ENCODE data around the gene HEPACAM2. TPM values are rescaled to one million over a fixed set of nuclear protein-coding genes. Genes with fewer than 3 reads are reported as not detected.

HEPACAM2 gene
- total RNA-seq, 1 experiment from 2014 or later: not detected

- no peak for DNase-seq (ENCODE audit: extremely low read depth, low read depth)
These were observed 22.8 kb downstream of the HEPACAM2 start for GRCh38 chr7:93203496-93203895.

DNA sequence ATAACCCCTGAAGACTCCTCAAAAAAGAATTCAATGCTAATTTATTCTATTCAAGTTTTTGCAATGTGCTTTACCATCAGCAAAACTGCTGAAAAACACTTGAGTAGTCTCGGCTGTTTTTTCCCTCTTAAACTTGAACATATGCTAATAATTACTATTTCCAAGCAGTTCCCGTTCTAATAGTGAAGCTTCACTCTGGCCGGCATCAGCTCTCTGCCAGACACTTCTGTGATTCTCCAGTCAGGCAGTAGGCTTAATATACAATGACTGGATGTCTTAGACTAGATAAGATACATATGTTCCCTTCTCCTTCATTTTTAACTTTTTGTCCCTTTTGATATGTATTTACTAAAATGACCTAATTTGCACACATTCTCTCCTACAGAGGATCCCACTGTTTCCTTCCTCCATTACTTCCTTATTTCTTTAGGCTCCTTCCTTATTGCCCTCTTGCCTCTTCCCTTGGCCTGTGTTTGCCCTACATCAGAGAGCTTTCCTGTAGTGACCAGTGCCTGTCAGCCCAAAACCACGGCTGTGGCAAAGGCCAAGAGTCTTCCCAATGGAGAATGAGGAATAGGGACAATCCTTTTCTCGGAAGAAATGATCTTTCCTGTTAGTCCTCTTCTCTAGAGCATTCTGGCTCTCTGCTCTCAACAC, 23.5 kb downstream of the HEPACAM2 start:
- DNase-seq (ENCODE audit: extremely low read depth, low read depth): no peak

GRCh38 chr7:93198472-93198871, 27.8 kb downstream of the HEPACAM2 start:
- DNase-seq (ENCODE audit: extremely low read depth, low read depth): no peak

DNA sequence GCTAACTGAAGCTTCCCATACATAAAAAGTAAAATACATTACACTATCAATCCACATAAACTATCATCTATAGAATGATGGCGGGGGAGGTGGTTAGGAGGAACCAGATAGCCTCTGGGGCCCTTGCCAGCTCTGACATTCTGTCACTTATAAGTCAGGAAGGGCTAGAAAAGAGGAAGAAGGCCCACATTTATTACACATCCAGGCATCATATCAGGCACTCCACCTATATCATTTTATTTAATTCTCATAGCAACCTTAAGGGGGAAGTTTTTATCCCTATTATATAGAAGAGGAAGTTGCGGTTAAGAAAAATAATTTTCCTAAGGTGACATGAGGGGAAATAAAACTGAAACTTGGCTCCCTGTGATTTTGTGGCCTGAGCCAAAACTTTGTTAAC, 29.9 kb downstream of the HEPACAM2 start:
- DNase-seq (ENCODE audit: extremely low read depth, low read depth): no peak

- no peak for DNase-seq (ENCODE audit: extremely low read depth, low read depth)
These were observed 31.9 kb downstream of the HEPACAM2 start for GRCh38 chr7:93194386-93194785.

- no peak for DNase-seq (ENCODE audit: extremely low read depth, low read depth)
These were observed 37.2 kb downstream of the HEPACAM2 start for GRCh38 chr7:93188870-93189634.

- DNase-seq (ENCODE audit: extremely low read depth, low read depth): no peak
These were observed 40.8 kb downstream of the HEPACAM2 start for GRCh38 chr7:93185303-93186027.

DNA sequence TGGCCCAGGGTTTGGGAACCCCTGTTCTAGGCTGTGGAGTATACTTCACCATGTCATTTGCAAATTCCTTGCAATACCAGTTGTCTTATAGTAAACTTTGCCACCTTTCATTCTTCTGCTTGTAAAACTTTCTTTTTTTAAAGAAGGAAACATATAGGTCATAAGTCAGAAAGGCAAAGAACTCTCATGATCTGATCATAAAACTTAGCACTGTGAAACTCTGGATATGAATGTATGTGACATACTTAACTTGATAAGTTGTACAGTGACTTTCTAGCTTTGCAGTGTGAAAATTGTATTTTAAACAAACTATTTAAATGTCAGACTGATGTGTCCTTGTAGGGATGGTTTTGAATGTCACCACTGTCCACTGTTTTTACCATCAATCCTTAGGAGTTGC, 47.1 kb downstream of the HEPACAM2 start:
- DNase-seq (ENCODE audit: extremely low read depth, low read depth): no peak

DNA sequence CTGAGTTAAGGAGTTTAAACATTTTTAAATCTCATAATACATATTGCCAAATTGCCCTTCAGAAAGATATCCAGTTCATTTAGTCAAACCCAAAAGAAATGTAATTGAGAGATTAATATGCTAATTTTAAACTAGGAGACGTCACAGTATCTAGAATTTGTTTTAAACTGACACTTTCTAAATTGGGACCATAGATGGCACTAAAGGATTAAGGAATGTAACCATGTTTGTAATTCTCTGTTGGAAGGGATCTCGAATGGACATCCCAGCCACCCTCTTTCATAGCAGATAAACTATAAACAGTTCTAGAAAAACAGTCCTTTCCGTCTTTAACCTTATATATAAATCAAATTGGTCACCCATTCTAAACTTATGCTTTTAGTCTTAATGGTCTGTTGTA, 48.1 kb downstream of the HEPACAM2 start:
- no peak for DNase-seq (ENCODE audit: extremely low read depth, low read depth)

DNA sequence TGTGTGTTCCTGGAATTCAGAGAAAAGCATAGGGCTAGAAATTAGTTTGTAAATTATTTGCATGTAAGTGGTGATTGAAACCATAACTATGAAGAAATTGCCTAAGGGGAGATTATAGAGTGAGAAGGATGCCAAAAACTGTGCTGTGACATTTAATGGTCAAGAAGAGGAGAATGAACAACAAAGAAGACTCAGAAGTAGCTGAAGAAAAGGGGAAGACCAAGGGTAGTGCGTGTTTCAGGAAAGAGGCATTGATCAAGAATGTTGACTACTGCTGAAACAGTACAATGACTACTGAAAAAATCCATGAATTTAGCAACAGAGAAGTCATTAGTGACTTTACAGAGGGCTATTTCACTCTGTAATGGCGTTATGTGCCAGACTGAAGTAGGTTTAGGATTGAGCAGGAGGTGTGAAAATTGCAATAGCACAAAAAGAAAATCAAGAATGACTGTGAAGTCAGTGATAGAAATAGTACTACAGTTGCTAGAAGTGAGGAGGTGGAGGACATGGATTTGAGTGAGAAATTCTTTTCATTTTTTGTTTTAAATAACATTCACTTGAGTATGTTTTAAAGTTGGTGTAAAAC, 49.2 kb downstream of the HEPACAM2 start:
- no peak for DNase-seq (ENCODE audit: extremely low read depth, low read depth)

DNA sequence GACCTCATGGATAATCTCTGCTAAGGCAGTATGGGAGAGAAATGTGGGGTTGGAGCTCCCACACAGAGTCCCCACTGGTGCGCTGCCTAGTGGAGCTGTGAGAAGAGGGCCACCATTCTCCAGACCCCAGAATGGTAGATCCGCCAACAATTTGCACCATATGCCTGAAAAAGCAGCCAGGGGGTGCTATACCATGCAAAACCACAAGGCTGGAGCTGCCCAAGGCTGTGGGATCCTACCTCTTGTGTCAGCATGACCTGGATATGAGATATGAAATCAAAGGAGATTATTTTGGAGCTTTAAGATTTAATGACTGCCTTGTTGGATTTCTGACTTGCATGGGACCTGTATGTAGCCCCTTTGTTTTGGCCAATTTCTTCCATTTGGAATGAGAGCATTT, 51.0 kb downstream of the HEPACAM2 start:
- DNase-seq (ENCODE audit: extremely low read depth, low read depth): no peak

DNA sequence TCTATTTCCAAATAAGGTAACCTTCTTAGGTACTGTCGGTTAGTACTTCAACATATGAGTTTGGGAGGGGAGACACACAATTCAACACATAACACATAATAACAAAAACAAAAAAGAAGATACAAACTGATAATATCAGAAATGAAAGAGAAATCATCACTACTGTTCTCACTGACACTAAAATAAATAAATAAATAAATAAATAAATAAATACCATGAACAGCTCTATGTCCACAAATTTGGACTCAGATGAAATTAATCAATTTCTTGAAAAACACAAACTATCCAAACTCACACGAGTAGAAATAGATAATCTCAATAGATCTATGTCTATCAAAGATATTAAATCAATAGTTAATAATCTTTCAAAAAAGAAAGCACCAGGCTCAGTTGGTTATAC, 53.6 kb downstream of the HEPACAM2 start:
- no peak for DNase-seq (ENCODE audit: extremely low read depth, low read depth)

DNA sequence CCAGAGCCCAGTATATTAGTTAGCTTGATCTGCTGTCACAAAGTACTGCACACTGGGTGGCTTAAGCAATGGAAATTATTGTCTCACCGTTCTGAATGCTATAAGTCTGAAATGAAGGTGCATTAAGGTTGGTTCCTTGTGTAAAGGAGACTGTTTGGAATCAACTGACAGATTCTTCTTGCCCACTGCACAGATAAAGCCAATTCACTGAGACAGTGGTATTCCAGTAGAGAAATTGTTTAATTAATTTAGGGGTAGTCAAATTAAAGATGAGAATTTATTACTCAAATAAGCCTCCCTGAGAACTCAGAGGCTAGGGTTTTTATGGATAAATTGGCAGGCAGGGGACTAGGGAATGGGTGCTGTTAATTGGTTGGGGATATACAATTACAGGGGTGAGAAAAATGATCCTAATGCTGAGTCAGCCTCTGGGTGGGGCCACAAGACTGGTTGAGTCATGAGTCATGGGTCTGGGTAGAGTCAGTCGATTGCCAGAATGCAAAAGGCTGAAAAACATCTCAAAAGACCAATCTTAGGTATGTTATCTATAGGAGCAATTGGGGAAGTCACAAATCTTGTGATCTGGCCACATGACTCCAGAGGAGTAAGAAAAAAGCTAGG, 54.6 kb downstream of the HEPACAM2 start:
- DNase-seq (ENCODE audit: extremely low read depth, low read depth): no peak

DNA sequence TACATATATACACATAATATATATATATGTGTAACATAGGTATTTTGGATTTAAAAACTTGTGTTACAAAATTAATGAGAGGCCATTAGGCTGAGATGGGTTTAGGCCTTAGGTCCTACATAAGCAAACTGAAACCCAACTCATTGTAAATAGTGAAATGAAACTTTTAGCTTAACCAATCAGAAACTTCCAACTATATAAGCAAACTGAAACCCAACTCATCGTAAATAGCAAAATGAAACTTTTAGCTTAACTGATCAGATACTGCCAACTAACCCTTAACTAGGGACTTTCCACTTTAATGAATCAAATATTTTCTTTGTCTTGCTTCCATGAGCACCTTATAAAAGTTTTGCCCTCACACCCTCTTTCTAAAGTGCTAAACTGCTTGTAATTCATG, 60.8 kb downstream of the HEPACAM2 start:
- DNase-seq (ENCODE audit: extremely low read depth, low read depth): no peak

DNA sequence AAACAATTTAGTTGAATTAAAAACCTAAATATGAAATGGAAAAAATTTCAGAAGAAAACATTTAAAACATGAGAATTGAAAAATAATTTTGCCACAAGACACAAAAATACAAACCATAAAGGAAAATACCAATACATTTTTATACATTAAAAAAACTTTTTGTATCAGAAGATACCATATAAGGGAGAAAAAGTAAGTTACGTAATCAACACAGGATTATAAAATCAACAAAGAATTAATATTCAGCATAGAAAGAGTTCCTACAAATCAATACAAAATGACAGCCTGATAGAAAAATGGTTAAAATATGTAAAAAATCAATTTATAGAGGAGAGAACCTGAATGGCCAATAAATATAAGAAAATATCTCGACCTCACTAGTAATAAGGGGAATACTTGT, 61.5 kb downstream of the HEPACAM2 start:
- DNase-seq (ENCODE audit: extremely low read depth, low read depth): no peak

GRCh38 chr7:93161181-93161762, 65.0 kb downstream of the HEPACAM2 start:
- DNase-seq (ENCODE audit: extremely low read depth, low read depth): no peak

DNA sequence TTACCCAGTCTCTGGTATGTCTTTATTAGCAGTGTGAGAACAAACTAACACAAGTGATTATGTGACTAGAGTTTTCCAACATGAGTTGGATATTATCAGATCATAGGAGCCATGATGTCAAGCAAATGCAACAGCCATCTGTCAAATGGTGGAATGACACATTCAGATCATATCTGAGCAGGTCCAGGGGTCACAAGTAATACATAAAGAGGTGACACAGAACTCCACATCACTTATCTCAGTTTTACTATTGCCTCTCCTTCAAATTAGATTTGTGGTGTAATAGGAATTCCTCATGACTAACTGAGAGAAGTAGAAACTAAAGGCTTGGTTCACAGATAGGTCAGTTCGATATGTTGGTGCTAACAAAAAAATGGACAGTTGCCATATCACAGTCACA, 65.9 kb downstream of the HEPACAM2 start:
- no peak for DNase-seq (ENCODE audit: extremely low read depth, low read depth)

DNA sequence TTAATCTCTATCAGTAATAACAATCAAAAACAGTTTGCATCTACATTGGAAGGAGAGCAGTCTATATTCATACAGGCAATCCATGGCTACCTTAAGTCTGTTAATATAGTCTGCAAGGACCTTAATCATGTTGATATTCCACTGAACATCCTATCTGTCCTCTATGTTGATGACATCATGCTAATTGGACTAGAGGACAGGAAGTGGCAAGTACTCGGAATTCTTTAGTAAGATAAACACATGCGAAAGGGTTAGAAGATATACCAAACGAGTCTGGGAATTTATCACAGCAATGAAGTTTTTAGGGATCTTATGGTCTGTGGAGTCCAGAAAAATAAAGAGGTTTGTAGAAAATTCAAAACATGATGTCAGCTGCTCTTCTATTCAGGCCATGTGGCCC, 66.8 kb downstream of the HEPACAM2 start:
- no peak for DNase-seq (ENCODE audit: extremely low read depth, low read depth)

DNA sequence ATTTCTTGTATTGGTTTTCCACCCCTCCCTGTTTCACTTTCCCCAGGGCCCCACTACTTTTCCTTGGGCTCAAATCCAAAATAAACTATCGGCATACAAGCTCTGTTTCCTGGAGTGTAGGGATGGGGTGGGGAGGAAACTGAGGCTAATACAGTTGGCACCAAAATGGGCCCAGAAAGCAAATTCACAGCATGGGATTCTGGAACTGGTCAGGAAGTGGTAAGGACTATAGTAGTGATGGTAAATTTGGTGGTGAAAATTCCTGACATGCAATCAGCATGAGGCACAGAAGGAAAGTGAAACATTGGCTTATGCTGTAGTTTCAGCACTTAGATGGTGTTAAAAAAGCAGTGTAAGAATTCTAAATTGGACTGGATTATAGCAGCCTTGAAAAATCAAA, 69.4 kb downstream of the HEPACAM2 start:
- no peak for DNase-seq (ENCODE audit: extremely low read depth, low read depth)

DNA sequence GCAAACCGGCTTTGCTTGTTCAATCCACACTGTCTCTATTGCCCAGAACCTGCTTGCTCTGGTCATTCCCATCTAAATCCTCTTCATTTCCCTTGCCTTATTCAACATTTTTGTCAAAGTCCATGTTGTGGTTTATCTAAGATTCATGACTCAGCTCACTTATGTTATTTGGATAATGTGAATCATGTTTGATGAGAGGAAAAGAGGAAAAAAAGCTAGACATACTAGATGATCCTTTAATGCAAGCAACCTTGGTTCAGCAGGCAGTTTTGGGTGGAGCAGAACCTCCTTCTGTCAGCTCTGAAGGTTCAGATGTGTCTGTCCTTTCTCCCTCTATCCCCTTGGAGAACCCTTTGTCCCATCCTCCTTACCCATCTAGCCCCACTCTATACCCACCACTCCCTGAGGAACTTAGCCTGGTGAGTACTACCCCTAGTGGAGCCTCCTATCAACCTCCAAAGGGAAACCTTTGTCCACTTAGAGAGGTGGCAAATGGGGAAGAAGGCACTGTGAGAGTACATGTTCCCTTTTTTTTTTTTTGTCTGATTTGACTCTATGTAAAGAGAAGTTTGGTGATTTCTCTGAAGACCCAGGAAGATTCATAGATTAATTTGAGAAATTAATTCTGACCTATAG, 76.0 kb downstream of the HEPACAM2 start:
- DNase-seq (ENCODE audit: extremely low read depth, low read depth): no peak

Data from NCI-H460 (cell line).